UCSD-AML1 (cell line): ENCODE measurements around the gene PI4KA.
"Not testable (repeated sequence)": the region's sequence is repeated elsewhere in the genome, so short reads cannot be mapped to it uniquely, and the experiment has no call there.

Experiments used
- DNase-seq: peaks from one replicate; lab custom pipeline; 2025; ENCODE audit not compliant: unreplicated experiment; lab: John Stamatoyannopoulos, UW

Gene PI4KA

DNA sequence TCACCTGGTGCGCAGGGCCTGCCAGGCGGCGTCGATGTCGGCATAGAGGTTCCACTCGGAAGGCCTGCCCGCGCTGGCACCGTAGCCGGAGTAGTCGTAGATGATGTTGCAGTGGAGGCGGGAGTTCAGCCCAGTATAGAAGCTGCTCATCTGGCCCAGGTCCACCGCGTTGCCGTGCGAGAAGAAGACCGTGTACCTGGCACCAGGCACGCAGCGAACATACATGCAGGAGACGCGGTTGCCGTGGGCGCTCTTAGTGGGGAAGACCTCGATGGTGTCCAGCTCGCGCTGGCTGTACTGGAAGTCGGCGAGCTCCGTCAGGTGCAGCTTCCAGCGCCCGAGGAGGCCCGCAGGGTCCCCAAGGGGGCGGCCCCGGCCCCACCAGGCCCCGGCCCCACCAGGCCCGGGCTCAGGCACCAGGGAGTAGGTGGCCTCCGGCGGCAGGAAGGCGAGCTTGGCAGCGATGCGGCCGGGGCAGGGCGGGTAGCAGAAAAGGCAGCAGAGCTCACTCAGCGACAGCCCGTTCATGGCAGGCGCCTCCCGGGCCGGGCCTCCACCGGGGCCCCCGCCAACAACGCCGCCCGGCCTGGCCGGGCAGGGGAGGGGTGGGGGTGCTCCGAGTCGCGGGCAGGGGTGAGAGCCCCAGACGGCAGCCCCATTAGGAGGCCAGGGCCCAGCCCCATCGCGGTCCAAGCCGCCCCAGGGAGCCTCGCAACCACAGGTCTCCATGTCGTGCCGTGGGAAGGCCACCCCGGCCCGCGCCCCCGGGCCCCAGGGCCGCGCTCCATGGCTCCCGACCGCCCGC is 188.0 kb downstream of the PI4KA start:
- not testable (repeated sequence) for DNase-seq

- DNase-seq = not testable (repeated sequence)
Observed at GRCh38 chr22:20669884-20670283, 188.7 kb downstream of the PI4KA start.

GRCh38 chr22:20669471-20669870 is 189.1 kb downstream of the PI4KA start:
- DNase-seq = not testable (repeated sequence)

GRCh38 chr22:20668769-20669168 is 189.8 kb downstream of the PI4KA start:
- DNase-seq = not testable (repeated sequence)

- not testable (repeated sequence) for DNase-seq
Observed at GRCh38 chr22:20668226-20668625, 190.4 kb downstream of the PI4KA start.

- DNase-seq = not testable (repeated sequence)
Observed at GRCh38 chr22:20667548-20667947, 191.1 kb downstream of the PI4KA start.

GRCh38 chr22:20666560-20666959 is 192.1 kb downstream of the PI4KA start:
- DNase-seq = no peak

GRCh38 chr22:20664594-20664959 is 194.0 kb downstream of the PI4KA start:
- DNase-seq = no peak

DNA sequence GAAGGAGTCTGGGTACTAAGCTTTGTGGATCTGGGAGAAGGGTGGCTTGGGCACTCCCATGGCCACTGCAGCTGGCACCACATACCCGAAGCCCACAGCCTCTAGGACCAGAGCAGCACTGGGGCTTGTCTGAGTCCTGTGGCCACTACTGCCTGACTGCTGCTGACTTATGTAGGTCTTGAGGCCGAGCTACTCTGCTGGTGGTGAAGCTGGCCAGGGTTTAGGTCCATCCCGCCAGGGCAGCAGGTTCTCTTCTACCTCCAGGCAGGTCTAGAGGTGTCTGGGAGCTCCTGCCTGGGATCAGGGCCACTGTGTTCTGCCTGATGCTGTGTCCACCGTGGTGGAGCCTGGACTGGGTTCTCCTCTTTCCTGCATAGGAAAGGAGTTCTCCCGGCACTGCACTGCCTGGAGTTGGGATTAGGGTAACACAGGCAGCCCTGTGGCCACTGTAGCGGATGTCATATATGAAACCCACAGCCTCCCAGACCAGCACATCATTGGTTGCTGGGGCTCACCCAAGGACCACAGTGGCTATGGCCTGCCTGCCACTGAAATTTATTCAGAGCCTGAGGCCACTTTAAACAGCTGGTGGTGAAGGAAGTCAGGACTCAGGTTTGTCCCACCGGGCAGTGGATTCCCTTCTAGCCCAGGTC is 194.5 kb downstream of the PI4KA start:
- no peak for DNase-seq

- no peak for DNase-seq
Observed at GRCh38 chr22:20663137-20663828, 195.3 kb downstream of the PI4KA start.

DNA sequence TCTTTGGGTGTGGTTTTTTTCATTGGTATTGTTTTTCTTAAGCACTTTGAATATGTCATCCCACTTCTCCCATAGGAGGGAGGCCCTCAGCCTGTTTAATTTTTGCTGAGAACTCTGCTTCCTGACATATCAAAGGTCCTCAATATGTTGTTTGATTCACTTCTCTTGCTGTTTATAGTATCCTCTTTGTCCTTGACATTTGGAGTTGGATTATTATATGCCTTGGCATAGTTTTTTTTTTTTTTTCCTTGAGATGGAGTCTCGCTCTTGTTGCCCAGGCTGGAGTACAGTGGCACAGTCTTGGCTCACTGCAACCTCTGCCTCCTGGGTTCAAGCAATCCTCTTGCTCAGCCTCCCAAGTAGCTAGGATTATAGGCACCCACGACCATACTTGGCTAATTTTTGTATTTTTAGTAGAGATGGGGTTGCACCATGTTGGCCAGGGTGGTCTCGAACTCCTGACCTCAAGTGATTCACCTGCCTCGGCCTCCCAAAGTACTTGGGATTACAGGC is 196.0 kb downstream of the PI4KA start:
- not testable (repeated sequence) for DNase-seq

- DNase-seq = no peak
Observed at GRCh38 chr22:20661473-20661872, 197.1 kb downstream of the PI4KA start.

- DNase-seq = no peak
Observed at GRCh38 chr22:20660441-20661054, 198.1 kb downstream of the PI4KA start.

GRCh38 chr22:20659920-20660319 is 198.7 kb downstream of the PI4KA start:
- no peak for DNase-seq

DNA sequence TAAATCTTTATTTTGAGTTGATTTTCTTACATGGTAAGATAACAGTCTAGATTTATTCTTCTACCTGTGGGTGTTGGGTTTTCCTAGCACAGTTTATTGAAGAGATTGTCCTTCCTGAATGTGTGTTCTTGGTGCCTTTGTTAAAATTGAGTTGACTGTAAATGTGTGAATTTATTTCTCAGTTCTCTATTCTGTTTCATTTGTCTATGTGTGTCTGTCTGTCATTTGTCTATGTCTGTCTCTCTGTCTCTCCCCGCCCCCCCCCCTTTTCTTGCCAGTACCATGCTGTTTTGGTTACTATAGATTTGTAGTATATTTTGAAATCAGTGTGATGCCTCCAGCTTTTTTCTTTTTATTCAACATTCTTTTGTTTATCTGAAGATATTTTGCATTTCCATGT is 199.4 kb downstream of the PI4KA start:
- DNase-seq = no peak

DNA sequence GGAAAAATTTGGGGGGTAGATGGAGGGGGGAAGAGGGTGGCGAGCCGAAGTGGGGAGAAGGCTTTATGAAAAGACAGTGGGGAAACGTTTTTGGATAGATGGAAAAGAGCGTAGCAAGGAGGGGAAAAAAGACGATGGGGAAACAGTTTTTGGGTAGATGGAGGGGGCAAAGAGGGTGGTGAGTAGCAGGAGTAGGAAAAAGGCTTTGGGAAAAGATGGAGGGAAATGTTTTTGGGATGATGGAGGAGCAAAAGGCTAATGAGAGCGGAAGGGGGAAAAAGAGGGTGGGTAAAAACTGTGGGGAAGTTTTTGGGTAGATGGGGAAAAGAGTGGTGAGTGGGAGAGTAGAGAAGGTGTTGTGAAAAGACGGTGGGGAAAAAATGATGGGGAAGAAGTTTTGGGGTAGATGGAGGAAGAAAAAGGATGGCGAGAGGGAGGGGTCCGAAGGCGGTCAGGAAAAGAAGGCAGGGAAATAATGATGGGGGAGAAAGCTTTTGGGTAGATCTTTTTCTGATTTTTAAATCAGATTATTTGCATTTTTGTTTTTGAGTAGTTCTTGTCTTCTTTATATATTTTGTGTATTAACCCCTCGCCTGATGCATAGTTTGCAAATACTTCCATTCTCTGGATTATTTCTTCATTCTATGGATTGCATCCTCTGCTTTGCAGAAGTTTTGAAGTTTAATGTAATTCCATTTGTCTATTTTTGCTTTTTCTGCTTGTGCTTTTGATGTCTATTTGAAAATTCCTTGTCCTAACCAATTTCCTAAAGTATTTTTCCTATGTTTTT is 200.0 kb downstream of the PI4KA start:
- DNase-seq = no peak

DNA sequence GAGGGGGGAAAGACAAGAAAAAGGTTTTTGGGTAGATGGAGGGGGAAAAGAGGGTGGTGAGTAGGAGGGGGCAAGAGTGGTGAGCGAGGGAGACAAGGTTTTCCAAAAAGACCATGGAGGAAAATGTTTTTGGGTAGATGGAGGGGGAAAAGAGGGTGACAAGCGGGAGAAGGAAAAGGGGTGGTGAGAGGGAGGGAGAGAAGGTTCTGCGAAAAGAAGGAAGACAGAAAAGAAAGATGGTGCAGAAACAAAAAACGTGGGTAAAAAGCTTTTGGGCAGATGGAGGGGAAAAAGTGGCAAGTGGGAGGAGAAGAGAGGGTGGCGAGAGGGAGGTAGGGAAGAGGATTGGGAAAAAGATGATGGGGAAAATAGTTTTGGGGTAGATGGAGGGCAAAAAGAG is 200.6 kb downstream of the PI4KA start:
- no peak for DNase-seq
